B cell (primary cell): ENCODE results near the gene GLT1D1.

Experiments used
- EZH2 ChIP-seq: IDR thresholded peaks from 2 replicates; pipeline ENCODE4 v1.6.1; 2012; ENCODE audit warnings: borderline replicate concordance, low read depth, mild to moderate bottlenecking, moderate library complexity, low read length; ENCODE audit not compliant: insufficient read depth, poor library complexity, severe bottlenecking
- TF ChIP-seq, protein P1 (sequence below): fragments of 200-600 bp; IDR thresholded peaks from one replicate; pipeline ENCODE4 v1.8.0; 2022; ENCODE audit warnings: antibody characterized with exemption, mild to moderate bottlenecking

DNA sequence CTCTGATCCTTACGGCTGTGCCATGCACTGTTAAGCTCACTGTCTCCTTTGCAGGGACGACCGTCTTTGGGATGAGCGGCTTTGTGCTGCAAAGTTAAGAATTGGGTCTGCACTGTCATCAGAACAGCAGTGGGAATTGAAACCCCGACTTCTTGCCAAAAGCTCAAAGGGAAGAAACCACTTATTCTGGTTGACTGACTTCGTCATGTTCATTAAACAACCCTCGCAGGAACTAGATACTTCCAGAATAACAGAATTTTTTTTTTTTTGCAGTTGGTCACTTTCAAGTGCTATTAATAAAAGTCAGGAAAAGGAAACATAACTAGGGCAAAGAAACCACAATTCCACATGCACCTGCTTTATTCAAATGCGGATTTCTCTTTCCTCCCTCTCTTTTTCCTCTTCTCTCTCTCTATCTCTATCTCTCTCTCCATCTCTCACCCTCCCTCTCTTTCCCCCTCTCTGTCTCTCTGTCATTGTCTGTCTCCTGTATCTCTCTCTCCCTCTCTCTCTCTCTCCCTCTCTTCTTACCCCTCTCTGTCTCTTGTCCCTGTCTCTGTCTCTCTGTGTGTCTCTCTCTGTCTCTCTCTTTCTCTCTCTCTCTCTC lies 12.3 kb upstream of the GLT1D1 start:
- TF ChIP-seq, protein P1, sequence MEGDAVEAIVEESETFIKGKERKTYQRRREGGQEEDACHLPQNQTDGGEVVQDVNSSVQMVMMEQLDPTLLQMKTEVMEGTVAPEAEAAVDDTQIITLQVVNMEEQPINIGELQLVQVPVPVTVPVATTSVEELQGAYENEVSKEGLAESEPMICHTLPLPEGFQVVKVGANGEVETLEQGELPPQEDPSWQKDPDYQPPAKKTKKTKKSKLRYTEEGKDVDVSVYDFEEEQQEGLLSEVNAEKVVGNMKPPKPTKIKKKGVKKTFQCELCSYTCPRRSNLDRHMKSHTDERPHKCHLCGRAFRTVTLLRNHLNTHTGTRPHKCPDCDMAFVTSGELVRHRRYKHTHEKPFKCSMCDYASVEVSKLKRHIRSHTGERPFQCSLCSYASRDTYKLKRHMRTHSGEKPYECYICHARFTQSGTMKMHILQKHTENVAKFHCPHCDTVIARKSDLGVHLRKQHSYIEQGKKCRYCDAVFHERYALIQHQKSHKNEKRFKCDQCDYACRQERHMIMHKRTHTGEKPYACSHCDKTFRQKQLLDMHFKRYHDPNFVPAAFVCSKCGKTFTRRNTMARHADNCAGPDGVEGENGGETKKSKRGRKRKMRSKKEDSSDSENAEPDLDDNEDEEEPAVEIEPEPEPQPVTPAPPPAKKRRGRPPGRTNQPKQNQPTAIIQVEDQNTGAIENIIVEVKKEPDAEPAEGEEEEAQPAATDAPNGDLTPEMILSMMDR: no peak
- no peak for TF ChIP-seq EZH2
